Left lung (tissue), 10 donors: ENCODE measurements around the gene ASIC4. TPM values are rescaled to one million over a fixed set of nuclear protein-coding genes. Genes with fewer than 3 reads are reported as not detected.

ENCODE experiments used
- ATAC-seq: fragments of 200-7000 bp; cut with Tn5 transposase; one replicate; pipeline ENCODE4 v1.9.1; 2020; ENCODE audit warnings: moderate library complexity
- DNase-seq, 4 donors: peaks; one replicate each; pipeline ENCODE4 v3.0.0-alpha.2; 2013 to 2020
- H3K27ac ChIP-seq, 2 donors: fragments of 200-600 bp; sonication (generic) in 1 of 2; one replicate each; pipeline versions ENCODE4 v1.5.0 to v1.8.0; 2020 to 2021
- H3K27me3 ChIP-seq, 2 donors: fragments of 200-600 bp; sonication (generic) in 1 of 2; one replicate each; pipeline versions ENCODE4 v1.5.0 to v1.8.0; 2020 to 2021
- H3K36me3 ChIP-seq, 2 donors: fragments of 200-600 bp; sonication (generic) in 1 of 2; one replicate each; pipeline versions ENCODE4 v1.5.0 to v1.8.0; 2020 to 2021
- H3K4me1 ChIP-seq, 2 donors: fragments of 200-600 bp; one replicate each; pipeline ENCODE4 v1.8.0; 2021
- H3K4me3 ChIP-seq, 2 donors: fragments of 200-600 bp; sonication (generic) in 1 of 2; one replicate each; pipeline versions ENCODE4 v1.5.0 to v1.8.0; 2020 to 2021; ENCODE audit warnings: mild to moderate bottlenecking in 1 of 2
- H3K9me3 ChIP-seq, 2 donors: fragments of 200-600 bp; sonication (generic) in 1 of 2; one replicate each; pipeline versions ENCODE4 v1.5.0 to v1.8.0; 2020 to 2021
- intact Hi-C, 2 donors: fragments of 100-400 bp; cut with DNase I; formaldehyde crosslinking; loops; one replicate each; pipeline versions ENCODE4 v1.11.2 to v1.14.2; 2022
- polyA plus RNA-seq, 6 donors: library from polyadenylated mRNA; unstranded; fragments of 120-200 nt; gene quantifications; one replicate each; pipeline ENCODE4 v1.2.1, GENCODE V29; 2013; ENCODE audit not compliant: insufficient read length in 6 of 6
- total RNA-seq, 2 donors: library from RNA; stranded (reverse); fragmentation: NEBNext Ultra II Directional; extraction: Animal tissue kit (Norgen Biotek cat#: 25700); gene quantifications; one replicate each; pipeline ENCODE4 v1.2.1, GENCODE V29; 2021
- TF ChIP-seq, protein P1 (sequence below), 2 donors: fragments of 200-600 bp; sonication (generic) in 1 of 2; IDR thresholded peaks; one replicate each; pipeline versions ENCODE4 v1.5.0 to v1.8.0; 2021; ENCODE audit warnings: antibody characterized with exemption in 2 of 2
- donor health status: DM: no; HTN: yes; CAD: no.
- donor health status: DM: no; HTN: no; CAD: no.

The ASIC4 gene
- total and polyA plus RNA-seq, 8 donors = 0.07 to 0.37 (median 0.20) TPM; not detected in 2

DNA sequence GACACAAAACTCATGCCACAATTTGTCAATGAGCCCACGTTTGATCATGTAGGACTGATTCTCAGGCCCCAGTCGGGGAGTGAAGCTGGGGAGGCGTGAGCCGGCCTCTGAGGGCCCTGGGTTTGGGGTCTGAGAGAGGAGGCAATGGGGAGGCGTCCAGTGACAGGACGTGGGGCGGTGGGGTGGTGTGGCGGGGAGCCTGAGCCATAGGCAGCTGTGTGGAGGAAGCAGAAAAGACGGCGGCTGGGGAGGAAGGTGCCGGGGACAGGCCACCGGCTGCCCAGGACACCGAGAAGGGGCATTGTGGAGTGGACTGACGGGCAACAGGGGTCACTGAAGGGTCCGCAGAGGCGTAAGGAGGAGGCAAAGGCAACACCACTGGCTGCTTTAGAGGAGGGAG, 22.1 kb downstream of the ASIC4 start:
- DNase-seq (no peak), ATAC-seq (no peak)
- no peaks in the 10 kb centered on the region for H3K9me3 ChIP-seq
- no peak overlapping the region for H3K27ac ChIP-seq
- peaks cover 0 to 71% of the 10 kb centered on the region in 2 donors for H3K27me3 ChIP-seq
- peaks cover 0 to 3% of the 10 kb centered on the region in 2 donors for H3K4me1 ChIP-seq
- peaks cover 0 to 31% of the 10 kb centered on the region in 2 donors for H3K36me3 ChIP-seq
- no peak overlapping the region for H3K4me3 ChIP-seq
- intact Hi-C loops = no loop called here
- TF ChIP-seq, protein P1, sequence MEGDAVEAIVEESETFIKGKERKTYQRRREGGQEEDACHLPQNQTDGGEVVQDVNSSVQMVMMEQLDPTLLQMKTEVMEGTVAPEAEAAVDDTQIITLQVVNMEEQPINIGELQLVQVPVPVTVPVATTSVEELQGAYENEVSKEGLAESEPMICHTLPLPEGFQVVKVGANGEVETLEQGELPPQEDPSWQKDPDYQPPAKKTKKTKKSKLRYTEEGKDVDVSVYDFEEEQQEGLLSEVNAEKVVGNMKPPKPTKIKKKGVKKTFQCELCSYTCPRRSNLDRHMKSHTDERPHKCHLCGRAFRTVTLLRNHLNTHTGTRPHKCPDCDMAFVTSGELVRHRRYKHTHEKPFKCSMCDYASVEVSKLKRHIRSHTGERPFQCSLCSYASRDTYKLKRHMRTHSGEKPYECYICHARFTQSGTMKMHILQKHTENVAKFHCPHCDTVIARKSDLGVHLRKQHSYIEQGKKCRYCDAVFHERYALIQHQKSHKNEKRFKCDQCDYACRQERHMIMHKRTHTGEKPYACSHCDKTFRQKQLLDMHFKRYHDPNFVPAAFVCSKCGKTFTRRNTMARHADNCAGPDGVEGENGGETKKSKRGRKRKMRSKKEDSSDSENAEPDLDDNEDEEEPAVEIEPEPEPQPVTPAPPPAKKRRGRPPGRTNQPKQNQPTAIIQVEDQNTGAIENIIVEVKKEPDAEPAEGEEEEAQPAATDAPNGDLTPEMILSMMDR (IDR thresholded peaks at IDR 0.05) = no peak

DNA sequence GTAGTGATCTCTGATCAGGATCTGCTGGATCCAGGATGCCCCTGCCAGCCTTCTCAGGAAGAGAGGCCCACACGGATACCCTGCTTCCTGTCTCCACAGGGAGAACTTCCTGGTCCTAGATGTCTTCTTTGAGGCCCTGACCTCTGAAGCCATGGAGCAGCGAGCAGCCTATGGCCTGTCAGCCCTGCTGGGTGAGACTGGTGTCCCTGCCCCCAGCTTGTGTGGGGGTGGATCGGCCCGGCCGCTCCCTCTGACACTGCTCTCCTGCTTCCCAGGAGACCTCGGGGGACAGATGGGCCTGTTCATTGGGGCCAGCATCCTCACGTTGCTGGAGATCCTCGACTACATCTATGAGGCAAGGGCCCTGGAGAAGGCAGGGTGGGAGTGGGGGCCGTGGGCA, 22.7 kb downstream of the ASIC4 start:
- peaks cover 0 to 71% of the 10 kb centered on the region in 2 donors for H3K27me3 ChIP-seq
- intact Hi-C loops = no loop called here
- TF ChIP-seq, protein P1 (IDR thresholded peaks at IDR 0.05) = no peak
- no peak for DNase-seq
- H3K4me1 ChIP-seq = peaks cover 0 to 8% of the 10 kb centered on the region in 2 donors
- H3K36me3 ChIP-seq = peaks cover 0 to 31% of the 10 kb centered on the region in 2 donors
- H3K4me3 ChIP-seq = no peak overlapping the region
- H3K9me3 ChIP-seq = no peaks in the 10 kb centered on the region
- H3K27ac ChIP-seq = no peak overlapping the region
- no peak for ATAC-seq

DNA sequence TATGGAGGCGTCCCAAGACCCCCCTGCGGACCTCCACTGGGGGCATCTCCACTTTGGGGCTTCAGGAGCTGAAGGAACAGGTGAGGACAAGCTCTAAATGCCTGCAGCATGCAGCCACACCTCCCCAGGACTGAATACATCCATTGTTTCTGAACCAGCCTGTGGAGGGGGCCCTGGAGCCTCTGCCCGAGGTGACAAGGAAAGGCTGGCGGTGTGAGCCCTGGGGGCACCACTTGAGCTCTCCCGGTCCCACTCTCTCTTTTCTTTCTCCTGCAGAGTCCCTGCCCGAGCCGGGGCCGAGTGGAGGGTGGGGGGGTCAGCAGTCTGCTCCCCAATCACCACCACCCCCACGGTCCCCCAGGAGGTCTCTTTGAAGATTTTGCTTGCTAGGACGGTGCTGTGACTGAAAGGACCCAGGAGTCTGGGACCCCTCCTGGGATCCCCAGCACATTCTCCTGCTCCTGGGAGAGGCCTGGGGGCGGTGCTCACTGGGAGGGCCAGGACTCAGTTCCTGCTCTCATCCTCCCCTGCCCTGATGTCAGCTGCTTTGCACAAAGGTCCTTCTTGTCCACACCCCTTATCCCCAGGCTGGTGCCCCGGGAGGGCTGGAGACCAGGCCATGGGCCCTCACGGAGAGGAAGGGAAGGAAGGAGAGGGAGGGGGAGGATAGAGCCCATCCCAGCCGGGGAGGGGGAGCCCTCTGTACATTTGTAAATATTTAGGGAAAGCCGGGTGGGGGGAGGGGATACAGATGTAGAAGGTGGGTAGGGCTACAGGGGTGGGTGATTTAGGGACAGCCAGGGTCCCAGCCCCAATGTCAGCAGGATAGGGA, 23.6 kb downstream of the ASIC4 start:
- Histone ChIP-seq H3K27ac (no peak overlapping the region), H3K4me1 (peaks cover 6 to 17% of the 10 kb centered on the region in 2 donors), H3K9me3 (no peaks in the 10 kb centered on the region), H3K4me3 (no peak overlapping the region), H3K27me3 (peaks cover 0 to 71% of the 10 kb centered on the region in 2 donors), H3K36me3 (peaks cover 0 to 31% of the 10 kb centered on the region in 2 donors)
- TF ChIP-seq, protein P1 (IDR thresholded peaks at IDR 0.05) = no peak
- ATAC-seq (no peak), DNase-seq (no peak)
- intact Hi-C loops = no loop called here

DNA sequence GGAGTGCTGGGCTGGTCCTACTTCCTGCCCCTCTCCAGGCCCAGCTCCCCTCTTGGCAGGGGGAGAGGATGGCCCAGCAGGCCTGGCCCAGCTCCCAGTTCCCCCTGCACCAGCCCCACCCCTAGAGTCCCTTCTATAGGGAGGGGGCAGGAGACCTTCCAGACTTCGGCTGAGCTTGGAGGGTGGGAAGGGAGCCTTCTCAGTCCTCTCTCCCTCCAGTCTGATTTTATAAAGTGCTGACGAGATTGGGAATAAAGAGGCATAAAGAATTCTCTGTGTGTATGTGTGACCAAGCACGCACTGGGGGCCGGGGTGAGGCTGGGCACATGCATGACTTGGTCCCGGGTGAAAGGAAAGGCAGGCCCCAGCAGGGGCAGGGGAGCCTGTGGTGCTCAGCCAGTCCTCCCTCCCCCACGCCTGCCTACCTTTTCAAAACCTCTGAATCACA, 24.2 kb downstream of the ASIC4 start:
- no peak overlapping the region for H3K27ac ChIP-seq
- TF ChIP-seq, protein P1 (IDR thresholded peaks at IDR 0.05) = no peak
- H3K9me3 ChIP-seq = no peaks in the 10 kb centered on the region
- H3K4me1 ChIP-seq = peaks cover 6 to 23% of the 10 kb centered on the region in 2 donors
- ATAC-seq (no peak), DNase-seq (peak in 1 of 4 donors; percentile 73)
- no peak overlapping the region for H3K4me3 ChIP-seq
- H3K36me3 ChIP-seq = peaks cover 0 to 31% of the 10 kb centered on the region in 2 donors
- H3K27me3 ChIP-seq = peaks cover 0 to 71% of the 10 kb centered on the region in 2 donors
- intact Hi-C loops = no loop called here

DNA sequence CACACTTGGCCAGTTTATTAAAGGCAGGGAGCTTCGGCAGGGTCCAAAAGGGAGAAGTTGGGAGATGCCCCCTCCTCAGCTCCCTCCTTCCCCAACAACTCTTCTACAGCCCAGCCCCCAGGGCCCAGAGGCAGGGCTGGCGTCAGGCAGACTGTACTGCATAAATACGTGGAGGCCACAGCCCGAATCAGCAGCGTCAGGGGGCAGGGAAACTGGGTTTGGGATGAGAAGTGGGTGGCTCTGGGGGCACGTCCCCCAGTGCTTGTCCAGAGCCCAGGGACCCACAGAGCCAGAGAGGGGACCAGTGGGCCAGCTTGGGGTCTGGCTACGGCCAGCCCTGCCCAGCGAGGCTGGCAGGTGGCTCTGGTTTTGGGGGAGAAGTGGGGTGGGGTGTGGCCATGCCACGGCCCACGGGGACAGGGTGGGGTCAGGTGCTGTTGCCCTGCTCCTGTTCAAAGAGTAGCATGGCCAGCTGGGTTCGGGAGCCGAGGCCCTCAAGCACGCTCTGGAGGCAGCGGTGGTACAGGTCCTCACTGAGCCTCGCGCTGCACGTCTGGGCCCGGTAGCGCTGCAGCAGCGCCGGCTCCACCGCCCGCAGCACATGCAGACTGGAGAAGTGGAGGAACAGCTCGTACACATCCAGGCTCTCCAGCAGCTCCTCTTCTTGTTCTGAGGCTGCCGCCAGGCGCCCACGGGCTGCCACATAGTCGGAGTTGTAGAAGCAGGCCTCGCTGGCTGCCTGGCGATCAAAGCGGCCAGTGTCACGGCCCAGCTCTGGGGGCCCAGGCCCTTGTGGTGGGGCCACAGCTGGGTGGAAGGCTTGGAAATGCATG, 24.9 kb downstream of the ASIC4 start:
- no peak overlapping the region for H3K4me3 ChIP-seq
- ATAC-seq = no peak
- H3K27me3 ChIP-seq = peaks cover 0 to 77% of the 10 kb centered on the region in 2 donors
- H3K4me1 ChIP-seq = peaks cover 6 to 29% of the 10 kb centered on the region in 2 donors
- H3K27ac ChIP-seq = no peak overlapping the region
- peaks cover 0 to 31% of the 10 kb centered on the region in 2 donors for H3K36me3 ChIP-seq
- no peak for DNase-seq
- TF ChIP-seq, protein P1 (IDR thresholded peaks at IDR 0.05) = no peak
- no peaks in the 10 kb centered on the region for H3K9me3 ChIP-seq
- intact Hi-C loops = no loop called here
